ELF-1 (cell line): ENCODE results near the gene CTIF.

Experiments
- DNase-seq: peaks from one replicate; pipeline ENCODE4 v3.0.0-alpha.2; 2016; ENCODE audit warnings: low read depth, low spot score

Gene CTIF

GRCh38 chr18:48817021-48817461 lies 278.2 kb downstream of the CTIF start:
- DNase-seq = no peak

GRCh38 chr18:48818329-48819254 lies 279.8 kb downstream of the CTIF start:
- DNase-seq = no peak

DNA sequence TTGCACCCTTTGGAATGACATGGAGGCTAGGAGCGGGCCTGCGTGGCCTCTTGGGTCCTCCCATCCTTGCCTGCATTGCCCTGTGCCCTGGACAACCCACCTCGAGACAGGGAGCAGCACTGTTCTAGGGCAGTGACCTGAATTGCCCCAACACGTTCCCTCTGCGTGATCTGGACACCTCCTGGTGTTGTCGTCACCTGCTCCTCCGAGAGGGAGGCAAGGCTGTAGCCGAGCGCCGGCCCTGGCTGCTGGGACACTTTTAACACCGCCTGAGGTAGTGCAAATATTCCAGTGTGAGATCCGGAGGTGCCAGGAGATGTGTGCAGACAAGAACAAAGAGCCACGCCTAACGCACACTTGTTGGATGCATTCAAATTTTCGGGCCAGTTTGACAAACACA lies 280.4 kb downstream of the CTIF start:
- no peak for DNase-seq

GRCh38 chr18:48819781-48820482 lies 281.1 kb downstream of the CTIF start:
- no peak for DNase-seq

- DNase-seq = no peak
Measured at GRCh38 chr18:48820483-48821250, 281.8 kb downstream of the CTIF start.

DNA sequence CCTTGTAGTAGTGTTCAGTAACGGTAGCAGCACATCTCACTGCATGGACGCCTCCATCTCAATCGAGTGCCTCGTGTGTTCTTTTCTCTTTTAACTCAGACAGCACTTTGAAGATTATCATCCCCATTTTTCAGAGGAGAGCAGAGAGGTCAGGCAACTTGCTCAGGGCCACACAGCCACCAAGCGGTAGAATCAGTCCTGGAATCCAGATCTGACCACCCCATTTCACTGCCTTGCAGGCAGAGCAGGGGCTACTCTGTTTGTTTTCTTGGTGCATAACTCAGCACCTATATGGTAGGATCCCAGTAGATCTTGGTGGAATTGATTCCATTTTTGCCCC lies 282.4 kb downstream of the CTIF start:
- DNase-seq = no peak

DNA sequence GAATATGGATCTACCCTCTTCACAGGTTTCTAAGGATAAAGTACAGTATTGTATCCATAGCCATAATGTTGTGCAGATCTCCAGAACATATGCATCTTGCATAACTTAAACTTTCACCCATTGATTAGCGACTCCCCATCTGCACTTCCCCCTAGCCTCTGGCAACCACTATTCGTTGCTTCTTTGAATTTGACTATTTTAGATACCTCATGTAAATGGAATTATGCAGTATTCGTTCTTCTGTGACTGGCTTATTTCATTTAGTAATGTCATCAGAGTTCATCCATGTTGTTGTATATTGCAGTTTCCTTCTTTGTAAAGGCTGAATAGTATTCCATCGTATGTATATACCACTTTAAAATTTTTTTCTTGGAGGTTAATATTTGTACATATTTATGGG lies 283.0 kb downstream of the CTIF start:
- DNase-seq = no peak

GRCh38 chr18:48824231-48824970 lies 285.6 kb downstream of the CTIF start:
- DNase-seq = no peak

- peak; percentile 11 for DNase-seq
Measured at GRCh38 chr18:48825101-48825745, 286.4 kb downstream of the CTIF start.

DNA sequence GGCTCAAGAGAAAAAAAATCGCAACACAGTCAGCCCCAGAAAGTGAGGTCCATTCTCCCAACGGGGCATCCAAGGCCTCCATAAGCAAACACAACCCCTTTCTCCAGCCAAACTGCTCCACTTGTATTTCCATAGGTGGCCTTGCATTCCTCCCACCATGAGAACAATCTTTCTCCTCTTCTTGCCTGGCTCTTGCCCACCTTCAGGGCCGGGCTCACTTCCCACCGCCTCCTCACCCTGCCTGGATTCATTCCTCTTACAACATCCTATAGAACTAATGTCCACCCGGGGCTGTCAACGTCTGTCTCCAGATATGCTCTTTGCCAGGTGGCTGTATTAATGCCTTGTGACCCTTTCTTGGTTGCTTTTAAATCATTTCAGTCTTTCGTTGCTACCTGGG lies 287.4 kb downstream of the CTIF start:
- DNase-seq = peak; percentile 0

DNA sequence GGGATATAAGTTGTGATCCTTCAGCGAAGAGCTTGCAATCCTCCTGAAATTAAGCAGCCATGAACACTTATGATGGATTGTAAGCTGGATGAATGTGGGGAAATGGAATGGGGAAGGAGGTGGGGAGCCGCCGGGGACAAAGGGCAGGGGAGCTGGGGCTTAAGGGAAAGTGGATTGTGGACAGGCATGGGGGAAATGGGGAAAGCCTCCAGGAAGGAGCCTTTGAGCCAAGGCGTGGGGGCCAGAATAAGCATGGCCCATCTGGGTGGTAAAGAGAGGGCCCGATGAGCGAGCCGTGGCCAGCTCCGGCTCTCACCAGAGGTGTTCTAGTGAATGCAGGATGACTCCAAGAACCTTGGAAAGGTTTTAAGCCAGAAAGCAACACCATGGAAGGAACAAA lies 288.0 kb downstream of the CTIF start:
- peak; percentile 1 for DNase-seq

DNA sequence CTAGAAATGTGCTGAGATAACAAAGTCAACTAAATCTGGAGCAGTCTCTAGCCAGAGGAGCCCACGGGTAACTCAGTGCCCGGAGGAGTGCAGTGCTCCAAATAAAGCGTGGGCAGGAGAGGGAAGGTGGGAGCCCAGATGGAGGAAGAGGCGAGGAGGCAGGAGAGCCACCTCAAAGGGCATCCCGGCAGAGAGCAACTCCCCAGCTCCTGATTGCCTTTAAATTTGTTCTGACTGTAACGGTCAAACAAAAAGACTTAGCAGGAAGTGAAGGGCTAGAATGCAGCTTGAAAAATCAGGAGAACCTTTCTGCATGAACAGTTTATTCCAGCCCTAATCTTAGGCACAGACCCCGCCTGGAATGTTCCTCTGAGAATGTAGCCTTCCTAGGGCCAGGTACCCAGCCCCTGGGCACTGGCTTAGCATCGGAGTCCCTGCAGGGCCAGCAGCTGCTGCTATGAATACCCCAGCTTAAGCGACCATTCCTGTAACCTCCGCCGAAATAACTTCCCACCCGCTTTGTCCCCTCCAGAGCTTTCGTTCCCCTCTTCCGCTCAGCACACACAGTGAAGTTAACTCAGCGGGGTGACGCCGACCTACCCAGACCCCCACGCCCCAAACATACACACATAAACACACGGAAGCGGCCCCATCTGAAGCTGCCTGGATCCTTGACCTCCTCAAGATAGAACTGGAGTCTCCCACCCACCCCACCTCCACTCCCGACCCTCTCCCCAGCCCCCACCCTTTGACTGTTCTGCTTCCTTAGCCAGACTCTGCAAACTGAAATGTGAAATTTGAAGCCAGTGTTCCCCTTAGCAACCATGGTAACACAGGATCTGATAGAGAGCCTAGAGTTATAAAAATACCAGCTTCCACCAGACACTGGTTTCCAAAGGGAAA lies 288.7 kb downstream of the CTIF start:
- peak; percentile 74 for DNase-seq

DNA sequence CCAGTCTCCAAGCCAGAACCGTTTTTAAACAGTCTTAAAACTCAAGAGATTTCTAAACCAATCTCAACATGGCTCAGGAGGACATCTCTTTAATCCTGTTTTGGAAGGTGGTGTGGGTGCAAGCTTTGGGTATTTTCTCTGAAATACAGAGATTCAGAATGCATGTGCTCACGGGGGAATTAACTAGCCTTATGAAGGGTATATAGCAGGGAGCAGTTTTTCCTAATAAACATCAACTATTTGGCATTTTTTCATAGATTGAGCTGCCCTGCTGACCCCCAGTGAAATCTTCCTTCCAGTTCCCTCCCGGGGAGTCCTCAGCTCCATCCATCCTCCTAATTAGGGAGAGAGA lies 289.3 kb downstream of the CTIF start:
- DNase-seq = no peak

DNA sequence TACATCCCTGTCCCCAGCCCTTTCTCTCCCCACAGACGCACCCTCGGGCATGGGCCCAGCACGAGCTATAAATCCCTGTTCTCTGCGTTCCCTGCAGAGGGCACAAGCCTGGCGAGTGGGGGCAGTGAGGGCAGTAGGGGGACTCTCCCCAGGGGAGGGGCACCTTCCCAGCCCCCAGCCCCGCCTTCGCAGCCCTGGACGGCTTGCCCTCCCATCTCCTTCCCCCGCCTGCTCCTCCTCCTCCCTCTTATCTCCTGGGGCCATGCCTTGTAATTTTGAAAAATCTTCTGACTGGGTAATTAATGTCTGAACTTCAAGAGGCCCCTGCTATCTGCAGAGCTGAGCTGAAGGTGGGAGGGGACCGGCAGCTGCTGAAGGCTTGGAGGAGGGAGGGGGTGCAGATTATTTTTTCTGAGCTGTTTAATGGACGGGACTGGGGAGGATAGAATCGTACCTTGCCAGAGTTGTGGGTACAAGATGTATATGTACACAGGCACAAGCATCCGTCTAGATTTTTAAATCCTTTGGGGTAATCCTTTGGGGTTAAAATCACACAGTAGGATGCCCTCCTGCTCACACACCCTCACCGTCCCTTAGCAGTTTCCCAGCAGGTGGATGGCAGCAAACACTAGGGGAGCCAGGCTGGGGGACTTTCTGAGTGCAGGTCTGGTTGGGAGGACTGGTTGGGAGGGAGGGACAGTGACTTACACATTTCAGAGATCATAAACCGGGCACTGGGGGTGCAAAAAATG lies 290.0 kb downstream of the CTIF start:
- peak; percentile 51 for DNase-seq

GRCh38 chr18:48829443-48830149 lies 290.8 kb downstream of the CTIF start:
- peak; percentile 83 for DNase-seq

GRCh38 chr18:48831113-48831759 lies 292.4 kb downstream of the CTIF start:
- DNase-seq = no peak

DNA sequence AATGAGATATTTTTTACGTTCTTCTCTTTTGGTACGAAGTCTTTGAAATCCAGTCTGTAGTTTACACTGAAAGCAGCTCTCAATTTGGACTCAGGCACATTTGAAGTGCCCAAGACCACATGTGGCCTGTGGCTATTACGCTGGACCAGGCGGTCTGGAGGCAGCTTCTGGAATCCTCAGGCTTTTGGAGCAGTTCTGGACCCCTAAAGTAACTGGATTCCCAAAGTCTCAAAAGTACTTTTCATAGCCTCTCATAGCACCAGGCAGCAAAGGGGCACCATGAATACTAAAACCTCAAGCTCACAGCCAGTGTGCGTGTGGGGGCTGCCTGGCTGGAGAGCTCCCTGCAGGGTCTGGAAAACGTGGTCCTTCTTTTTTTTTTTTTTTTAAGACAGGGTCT lies 293.0 kb downstream of the CTIF start:
- DNase-seq = no peak
